ENCODE measurements around the gene FAM184A. TPM values are rescaled to one million over a fixed set of nuclear protein-coding genes. Genes with fewer than 3 reads are reported as not detected.

Gene FAM184A
- total RNA-seq, 1 donor from 2014 or later: 3.7 TPM

DNA sequence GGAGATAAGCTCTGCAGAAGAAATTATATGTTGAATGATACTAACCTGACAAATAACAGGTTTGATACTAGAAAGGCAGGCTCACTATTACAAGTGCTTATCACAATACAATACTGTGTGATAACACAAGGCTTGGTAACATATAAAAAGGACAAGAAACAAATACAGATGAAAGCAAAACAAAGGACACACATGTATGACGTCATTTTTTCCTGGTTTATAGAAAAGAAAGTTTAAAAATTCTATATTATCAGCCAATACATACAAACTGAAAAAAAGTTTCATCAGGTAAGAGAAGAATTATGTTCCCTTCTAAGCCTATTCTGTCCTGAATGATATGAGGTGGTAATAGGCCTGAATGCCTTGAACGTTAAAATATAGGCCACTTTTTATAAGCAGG is 111.2 kb downstream of the FAM184A start:
- DNase-seq: no peak

DNA sequence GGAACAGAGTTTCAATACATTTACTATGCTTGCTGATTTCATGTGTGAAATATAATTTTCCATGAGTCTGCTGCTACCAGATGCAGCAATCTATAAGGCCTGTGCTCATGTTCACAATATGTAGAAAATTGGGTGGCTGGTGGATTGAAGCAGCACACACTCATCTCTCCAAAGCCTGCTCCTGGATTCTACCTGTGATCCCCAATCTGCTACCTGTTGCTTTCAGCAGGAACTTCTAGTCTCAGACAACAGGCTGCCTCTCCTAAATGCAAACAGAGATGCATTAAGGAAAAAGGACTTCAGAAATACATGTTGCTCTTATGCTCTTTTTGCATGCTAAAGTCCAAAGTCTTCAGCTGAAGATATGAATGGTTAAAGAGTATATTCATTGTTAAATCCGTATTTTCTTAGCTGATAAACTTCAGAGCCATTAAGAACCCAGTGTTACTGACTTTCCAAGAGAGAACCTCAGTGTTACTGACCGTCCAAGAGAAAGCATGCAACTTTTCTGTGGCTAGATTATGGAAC is 112.6 kb downstream of the FAM184A start:
- DNase-seq: no peak

DNA sequence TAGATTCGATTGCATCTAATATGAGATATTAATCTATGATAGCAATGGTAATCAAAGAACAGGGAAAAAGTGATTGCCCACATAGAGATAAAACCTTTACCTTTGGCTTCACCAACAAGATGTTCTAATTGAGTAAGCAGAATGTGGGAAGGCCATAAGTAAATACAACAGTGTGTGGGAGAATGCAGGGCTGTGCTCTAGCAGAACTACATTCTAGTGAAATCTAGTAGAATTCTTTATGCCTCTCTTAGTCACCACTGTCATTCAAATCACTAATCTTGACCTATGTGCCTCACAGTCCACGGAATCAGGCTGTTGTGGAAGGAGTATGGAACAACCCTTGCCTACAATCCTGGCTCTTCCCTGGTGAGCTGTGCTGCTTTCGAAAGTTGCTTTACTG is 113.1 kb downstream of the FAM184A start:
- no peak for DNase-seq

DNA sequence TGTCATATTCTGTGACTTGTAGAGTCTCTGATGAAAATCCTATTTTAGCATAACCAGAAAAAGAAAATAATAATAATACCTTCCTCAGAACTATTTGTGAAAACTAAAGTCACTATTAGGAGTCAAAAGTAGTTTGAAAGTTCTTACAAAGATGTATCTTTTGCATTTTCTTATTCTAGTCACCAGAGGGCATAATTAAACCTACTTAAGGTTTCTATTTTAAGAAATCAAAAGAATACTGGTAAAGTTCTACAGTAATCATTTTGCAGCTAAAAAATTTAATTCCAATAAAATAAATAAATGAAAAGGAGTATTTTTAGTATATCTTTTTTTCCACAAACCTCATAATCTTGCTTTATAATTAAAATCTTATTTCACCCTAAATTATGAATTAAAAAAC is 115.5 kb downstream of the FAM184A start:
- no peak for DNase-seq

DNA sequence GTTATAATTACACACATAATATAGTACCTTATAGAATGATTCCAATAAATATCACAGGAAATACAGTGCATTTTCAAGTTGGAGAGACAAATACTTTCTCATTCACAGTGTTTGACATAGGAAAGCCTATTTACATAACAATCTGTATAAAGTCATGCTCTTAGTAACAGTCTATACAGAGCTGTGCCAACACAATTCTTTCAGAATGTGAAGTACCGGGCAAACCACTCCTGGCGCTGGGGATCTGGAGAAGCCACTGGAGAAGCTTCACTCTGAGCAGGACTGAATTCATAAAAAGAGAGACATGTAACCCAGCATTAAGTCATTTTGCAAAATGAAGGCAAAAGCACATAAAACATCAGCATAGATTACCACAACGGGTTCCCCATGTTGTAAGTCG is 118.6 kb downstream of the FAM184A start:
- DNase-seq: no peak

DNA sequence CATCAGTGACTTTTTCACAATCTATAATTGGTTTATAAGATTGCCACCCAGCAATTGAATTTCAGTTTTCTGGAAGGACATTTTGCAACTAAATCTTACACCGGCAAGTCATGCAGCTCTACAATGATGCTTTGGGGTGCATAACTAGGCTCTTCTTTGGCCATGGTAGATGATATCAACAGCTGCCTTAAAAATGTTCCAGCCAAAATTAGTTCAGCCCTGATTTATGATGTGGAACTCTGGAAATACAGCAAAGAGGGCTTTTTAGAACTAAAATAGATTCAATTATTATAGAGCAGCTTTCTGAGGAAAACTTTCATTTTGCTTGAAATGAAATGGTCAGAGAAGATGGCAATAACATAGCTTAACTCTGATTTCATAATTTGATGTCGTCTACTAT is 125.1 kb downstream of the FAM184A start:
- no peak for DNase-seq

DNA sequence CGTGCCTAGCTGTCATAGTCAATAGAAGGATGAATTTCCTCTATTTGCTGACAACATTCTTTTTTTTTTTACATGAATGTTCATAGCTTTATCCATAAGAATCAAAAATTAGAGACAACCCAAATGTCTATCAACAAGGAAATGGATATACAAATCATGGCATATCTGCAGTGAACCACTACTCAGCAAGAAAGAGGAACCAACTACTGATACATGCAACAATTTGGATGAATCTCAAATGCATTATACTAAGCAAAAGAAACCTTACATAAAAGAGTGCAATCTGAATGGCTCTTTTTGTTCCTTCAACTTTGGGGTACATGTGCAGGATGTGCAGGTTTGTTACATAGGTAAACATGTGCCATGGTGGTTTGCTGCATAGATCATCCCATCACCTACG is 125.8 kb downstream of the FAM184A start:
- DNase-seq: no peak

DNA sequence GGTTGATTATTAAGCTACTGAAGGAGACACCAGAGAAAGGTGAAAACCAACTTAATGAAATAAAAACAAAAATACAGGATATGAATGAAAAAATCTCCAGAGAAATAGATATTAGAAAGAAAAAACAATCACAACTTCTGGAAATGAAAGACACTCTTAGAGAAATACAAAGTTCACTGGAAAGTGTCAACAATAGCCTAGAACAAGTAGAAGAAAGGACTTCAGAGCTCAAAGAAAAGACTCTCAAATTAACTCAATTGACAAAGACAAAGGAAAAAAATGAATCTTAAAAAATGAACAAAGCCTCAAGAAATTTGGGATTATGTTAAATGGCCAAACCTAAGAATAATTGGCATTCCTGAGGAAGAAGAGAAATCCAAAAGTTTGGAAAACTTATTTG is 133.2 kb downstream of the FAM184A start:
- no peak for DNase-seq

DNA sequence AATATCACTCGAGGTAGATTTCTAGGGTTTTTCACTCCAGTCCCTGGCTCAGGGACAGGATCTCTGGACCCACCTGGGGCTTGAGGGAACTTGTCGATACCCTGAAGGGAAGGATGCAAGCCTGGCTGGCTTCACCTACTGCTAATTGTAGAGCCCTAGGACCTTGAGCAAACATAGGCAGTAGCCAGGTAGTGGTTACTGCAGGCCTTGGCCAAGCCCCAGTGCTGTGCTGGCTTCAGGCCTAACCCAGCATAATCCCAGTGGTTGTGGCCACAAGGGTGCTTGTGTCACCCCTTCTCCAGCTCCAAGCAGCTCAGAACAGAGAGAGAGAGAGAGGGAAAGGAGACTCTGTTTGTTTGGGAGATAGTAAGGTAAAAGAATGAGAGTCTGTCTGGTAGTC is 137.7 kb downstream of the FAM184A start:
- no peak for DNase-seq

DNA sequence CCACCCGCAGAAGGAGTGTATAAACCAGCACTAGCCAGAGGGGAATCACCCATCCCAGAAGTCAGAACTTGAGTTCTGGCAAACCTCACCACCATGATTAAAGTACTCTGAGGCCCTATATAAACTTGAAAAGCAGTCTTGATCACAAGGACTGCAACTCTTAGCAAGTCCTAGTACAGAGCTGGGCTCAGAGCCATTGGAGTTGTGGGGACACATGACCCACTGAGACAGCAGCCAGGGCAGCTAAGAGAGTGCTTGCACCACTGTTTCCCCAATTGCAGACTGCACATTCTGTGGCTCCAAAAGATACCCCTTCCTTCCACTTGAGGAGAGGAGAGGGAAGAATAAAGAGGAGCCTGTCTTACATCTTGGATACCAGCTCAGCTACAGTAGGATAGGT is 138.8 kb downstream of the FAM184A start:
- no peak for DNase-seq

DNA sequence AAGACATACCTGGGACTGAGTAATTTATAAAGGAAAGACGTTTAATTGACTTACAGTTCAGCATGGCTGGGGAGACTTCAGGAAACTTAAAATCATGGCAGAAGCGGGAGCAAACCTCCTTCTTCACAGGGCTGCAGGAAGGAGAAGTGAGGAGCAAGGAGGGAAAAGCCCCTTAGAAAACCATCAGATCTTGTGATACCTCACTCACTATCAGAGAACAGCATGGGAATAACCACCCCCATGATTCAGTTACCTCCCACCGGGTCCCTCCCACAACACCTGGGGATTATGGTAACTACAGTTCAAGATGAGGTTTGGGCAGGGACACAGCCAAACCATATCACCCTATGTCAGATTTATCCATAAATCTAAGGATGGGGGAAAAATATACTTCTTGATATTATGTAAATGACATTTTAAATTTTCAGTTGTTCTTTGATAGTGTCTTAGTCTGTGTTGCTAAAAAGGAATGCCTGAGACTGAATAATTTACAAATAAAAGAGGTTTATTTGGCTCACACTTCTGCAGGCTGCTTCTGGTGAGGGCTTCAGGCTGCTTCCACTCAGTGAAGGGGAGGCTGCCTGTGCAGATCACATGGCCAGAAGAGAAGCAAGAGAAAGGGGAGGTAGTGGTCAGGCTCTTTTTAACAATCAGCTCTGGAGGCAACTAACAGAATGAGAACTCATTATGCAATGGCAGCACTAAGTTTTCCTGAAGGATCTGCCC is 142.3 kb downstream of the FAM184A start:
- no peak for DNase-seq

DNA sequence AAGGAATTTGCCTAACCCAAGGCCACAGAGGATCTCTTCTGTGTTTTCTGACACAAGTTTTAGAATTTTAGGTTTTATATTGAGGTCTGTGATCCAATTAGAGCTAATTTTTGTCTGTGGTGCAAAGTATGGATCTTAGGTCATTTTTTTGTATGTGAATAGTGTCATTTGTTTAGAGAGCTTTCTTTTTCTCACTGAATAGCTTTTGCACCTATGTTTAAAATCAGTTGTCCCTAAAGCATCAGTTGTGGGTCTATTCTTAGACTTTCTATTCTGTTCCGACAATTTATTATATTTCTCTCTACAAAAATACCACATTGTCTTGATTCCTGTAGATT is 143.2 kb downstream of the FAM184A start:
- DNase-seq: no peak

DNA sequence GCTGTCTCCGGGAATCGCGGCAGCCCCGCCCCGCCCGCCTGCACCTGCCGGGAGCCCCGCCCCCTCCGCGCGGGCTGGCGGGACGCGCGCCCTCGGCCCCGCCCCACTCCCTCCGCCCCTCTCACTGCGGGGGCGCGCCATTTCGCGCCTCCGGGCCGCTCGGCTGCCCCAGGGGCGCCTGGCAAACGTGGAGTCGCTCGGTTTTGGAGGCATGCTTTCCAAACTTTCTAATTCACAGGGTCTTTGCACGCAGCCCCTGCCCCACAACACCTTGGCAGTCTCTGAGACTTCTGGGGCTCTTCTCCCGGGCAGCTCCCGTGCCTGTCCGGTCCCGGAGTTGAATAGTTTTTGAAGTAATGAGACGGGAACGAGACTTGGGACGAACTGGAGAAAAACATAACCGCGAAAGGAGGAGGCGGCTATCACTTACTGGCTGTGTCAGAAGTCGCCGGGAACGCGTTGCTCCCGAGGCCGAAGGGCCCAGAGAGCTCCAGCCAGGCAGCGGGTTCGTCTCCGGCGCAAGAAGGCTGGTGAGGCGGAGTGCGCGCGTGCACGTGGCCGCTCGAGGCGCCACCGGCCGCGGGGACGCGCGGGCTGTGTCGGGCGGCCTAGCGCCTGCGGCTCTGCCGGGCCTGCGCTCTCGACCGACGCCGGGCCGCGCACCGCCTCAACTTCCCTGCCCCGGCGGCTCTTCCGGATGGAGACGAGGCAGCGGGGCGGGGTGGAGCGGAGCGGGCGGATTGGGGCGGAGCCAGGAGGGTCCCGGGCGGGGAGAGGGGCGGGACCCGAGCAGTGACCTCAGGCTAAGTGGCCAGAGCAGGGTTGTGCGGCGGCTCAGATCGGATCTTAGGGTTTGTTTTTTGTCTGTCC is 143.8 kb downstream of the FAM184A start, which contains the start of gene MCM9:
MCM9 (minus strand) TSS at position 699 of the 870 bp plus-strand sequence. CDS start 3,436 bp downstream, outside the sequence.
- DNase-seq: peak; percentile 74

DNA sequence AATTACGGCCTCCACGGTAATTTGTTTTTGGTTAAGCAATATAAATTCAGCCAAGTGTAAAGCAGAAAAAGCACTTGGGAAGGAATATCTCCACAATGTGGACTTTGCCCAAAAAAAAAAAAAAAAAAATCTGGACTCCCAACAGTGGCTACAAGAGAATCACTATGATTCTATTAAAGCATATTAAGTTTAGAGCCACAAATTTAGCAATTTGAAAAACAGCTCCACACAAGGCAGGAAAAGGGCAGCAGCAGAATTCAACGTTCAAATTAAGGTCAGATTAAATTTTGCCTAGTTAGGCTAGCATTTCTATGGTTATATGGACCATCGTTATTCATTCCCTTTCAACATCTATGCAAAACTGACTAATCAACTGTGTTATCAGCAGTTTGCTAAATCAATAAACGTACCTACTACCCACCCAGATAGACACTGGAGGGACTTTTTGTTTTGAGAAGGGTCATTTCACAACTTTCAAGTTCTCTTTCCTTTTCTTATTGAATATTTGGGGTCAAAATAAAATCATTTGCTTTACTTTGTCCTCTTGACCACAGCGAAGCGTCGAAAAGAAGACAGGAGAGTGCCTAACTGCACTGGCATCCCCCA is 144.5 kb downstream of the FAM184A start:
- peak; percentile 36 for DNase-seq

DNA sequence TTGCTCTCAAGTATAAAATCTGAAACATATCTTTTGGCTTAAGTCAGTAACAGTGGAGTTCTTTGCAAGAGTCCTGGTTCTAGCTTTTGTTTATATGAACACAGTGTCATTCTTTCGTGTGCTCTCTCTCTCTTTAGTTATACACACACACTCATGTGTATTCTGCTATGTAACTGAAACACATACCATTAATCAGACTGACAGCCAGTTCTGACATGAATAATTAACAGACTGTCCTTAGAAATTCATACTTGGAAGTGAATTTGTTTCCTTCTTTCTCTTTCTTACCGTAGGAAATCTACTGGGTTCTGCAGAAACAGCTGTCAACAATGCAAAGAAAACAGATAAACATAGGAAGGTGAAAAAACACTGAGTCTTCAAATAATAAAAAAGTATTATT is 146.0 kb downstream of the FAM184A start:
- DNase-seq: no peak

DNA sequence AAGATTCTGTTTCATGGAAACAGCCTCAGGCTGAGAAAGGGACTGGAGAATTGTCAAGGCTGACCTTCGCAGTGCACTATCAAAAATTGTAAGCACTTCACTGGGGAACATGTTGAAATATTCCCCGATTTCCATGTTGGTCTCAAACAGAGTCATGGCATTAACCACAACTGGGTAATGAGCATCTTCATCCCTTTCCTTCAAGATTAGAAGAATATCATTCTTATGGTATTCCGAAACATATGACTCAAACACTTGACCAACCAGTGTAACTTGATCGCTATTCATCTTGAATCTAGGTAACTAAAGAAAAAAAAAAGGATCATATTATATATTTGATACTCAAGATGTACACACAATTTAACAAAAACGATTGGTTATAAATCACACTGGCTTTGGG is 147.0 kb downstream of the FAM184A start:
- no peak for DNase-seq

DNA sequence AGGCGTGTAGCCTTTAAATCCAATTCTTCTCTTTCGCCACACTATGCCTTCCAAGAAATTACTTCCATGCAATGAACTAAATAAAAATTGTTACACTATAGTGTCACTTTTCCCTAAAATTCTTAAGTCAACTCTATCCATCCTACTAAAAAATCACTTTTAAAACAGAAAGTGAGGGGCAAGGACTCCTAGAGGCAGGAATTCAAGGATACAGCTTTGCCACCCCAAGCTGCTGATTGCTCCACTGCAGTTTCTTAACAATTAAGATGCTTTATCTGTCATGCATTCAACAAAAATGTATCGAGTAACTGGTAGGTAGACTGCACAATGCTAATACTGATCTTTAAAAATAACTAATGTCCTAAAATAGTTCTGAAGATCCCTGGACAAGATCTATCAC is 147.8 kb downstream of the FAM184A start:
- no peak for DNase-seq

DNA sequence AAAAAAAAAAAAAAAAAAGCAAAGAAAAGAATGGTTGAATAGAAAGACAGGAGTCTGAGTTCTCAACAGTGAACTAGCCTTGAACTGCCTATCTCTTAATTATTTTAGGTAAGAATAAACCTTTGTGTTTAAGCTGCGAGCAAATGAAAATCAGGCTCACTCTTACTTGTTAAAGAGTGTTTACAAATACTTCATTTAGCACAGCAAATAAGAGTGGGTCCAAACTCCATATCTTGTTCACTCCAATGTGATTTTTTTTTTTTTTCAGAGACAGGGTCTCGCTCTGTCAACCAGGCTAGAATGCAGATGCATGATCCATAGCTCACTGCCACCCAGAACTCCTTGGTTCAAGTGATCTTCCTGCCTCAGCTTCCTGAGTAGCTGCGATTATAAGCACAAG is 155.4 kb downstream of the FAM184A start:
- no peak for DNase-seq

DNA sequence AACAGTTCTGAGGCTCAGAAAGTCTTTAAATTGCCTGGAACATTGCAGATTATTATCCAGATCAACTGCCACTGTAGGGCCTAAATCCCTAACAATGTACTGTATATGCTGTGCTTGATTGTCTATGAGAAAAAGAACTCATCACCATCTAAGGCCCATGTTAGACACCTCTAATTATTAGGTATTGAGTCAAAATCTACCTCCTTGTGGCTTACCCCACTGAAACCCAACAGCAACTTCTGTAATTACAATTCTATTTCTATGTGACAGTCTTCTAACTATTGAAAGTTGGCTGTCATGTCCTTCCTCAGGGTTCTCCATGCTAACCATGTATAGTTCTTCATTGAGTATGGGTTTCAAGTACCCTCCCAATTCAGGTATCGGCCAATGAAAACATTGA is 157.4 kb downstream of the FAM184A start:
- DNase-seq: no peak

DNA sequence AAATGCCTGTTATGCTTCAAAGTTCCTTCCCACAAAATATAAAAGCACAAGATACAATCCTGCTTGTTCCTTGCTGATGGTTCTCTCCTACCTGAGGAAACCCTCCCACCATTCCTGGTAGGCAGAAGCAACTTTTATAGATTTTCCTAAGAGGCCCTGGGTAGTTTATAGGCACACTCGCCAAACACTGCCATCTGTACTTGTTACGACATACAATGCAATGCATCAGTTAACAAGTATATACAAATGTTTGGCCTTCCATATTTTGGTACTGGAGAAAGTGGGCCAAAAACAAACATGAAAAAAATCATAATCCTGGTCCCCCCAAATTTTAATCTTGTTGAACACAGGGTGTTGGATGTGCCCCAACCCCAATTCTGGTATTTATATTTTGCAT is 160.1 kb downstream of the FAM184A start:
- no peak for DNase-seq

DNA sequence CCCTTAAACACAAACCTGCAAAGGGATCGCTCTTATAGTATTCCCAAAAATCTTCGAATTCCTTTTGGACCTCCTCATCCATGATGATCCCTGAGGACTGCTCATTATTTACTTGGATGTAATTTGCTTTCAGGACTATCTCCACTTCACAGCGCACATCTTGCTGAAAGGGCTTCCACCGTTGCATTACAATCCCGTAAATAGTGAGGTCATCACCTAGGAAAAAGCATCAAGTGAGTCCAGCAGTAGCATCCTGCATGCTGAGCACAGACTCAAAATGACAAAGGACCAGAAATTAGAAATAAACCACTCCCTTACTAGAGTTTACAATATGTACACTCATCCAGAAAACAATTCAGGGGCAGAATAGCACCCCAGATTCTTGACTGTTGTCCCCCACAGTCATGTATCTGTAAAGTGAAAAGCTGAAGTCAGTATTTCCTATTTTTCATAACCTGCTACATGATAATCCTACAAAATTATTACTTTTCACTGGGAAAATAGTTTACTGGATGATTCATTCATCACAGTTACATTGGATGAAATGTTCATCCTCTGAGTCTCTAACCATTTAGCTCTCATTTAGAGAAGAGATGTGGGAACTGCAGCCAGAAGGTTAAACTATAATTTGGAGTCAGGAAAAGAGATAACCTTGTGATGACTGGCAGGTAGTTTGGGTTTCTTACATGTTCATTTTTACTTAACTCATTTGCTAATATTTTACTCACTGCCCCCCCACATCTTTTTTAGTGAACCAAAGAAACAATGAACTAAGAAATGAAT is 160.7 kb downstream of the FAM184A start:
- DNase-seq: no peak

DNA sequence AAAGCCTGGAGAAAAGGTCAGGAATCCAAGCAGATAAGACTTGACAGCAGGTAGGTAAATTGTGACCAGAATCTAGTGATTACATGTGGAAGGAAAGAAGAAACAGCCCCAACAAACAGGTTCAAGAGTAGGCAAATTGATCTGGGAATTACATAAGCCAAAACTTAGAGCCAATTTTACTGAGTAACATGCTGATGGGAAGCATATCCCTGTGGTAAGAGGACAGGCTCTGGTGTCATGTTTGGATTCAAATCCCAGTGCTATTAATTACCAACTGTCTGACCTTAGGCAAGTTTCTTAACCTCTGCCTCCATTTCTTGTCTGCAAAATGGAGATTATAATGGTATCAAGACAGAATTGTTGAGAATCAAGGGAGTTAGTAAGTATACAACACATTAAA is 163.9 kb downstream of the FAM184A start:
- no peak for DNase-seq

Data from skin of body (tissue), 2 donors.